HUDEP-2 (cell line): Measurements from ENCODE around the gene DLK1.

Experiments used
- DNase-seq, 76 experiments: peaks; one replicate each; lab custom pipeline; 2025; ENCODE audit not compliant: unreplicated experiment in 76 of 76; lab: John Stamatoyannopoulos, UW

Gene DLK1

GRCh38 chr14:100774164-100774537, 47.5 kb downstream of the DLK1 start:
- no peak for DNase-seq

DNA sequence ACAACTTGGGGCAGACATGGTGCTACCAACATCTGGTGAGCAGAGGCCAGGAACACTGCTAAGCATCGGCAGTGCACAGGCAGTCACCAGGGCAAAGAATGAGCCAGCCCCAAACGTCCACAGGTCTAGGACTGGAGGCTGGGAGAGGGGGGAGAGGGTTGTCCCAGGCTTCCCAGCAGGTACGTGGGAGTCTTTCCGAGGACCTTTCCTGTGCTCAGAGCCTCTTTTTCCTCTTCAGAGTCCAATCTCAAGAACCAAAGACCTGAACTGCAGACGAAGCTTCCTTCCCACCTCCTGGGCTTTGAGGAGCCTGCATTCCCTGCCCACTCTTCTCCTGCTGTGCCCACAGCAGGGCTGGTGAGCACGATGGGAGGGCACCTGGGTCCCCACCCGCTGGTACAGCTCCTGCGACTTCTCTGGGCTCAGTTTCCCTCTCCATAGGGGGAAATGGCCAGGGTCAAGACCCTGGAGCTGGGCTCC, 48.7 kb downstream of the DLK1 start:
- DNase-seq = no peak

GRCh38 chr14:100775831-100776591, 49.3 kb downstream of the DLK1 start:
- DNase-seq = no peak

DNA sequence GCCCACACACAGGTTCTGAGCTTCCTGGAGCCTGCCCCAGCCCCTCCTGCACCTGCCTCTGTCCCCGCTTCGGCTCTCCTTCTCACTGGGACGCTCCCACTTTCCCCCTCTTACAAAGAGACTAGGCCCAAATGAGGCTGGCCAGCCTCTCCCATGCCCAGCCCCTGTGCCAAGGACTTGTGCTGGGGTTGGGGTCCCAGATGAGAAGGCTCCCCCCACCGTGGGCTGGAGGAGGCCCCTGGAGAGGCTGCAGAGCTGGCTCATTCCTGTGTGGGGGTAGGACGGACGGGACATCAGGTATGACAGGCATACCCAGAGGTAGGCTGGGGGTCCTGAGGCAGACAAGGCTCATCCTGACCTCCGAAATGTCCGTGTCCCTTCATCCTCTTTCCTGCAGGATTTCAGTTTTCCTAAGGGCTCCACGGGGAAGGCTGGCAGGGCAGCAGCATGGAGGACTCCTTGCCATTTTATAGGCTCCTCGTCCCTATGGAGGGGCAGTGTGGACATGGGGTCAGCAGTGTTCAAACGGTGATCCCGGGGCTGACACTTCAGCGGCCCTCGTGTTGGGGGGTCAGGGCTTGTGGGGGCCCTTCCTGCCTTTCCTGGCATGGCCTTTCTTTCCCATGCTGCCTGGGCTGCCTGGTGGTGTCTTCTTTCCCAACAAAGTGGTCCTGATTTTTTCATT, 50.1 kb downstream of the DLK1 start:
- DNase-seq = no peak

DNA sequence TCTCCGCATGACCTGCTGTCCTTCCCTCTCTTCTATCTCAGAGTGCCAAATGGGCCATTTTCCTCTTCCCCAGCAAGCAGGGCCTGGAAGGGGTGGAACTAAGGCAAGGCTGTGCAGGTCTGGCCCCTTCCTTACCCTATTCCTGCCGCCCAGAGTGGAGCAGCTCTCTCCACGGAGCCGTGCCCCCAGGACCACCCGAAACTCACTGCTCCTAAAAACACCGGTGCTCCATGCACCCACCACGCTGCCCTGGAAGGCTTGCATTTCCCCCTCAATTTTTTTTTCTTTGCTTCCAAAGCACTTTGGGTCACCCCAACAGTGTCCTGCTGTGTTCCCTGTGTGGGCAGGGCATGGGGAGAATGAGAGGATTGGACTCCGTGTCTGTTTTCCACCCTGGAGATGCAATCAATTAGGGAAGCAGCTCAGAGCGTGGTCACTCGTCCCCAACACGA, 50.7 kb downstream of the DLK1 start:
- no peak for DNase-seq

DNA sequence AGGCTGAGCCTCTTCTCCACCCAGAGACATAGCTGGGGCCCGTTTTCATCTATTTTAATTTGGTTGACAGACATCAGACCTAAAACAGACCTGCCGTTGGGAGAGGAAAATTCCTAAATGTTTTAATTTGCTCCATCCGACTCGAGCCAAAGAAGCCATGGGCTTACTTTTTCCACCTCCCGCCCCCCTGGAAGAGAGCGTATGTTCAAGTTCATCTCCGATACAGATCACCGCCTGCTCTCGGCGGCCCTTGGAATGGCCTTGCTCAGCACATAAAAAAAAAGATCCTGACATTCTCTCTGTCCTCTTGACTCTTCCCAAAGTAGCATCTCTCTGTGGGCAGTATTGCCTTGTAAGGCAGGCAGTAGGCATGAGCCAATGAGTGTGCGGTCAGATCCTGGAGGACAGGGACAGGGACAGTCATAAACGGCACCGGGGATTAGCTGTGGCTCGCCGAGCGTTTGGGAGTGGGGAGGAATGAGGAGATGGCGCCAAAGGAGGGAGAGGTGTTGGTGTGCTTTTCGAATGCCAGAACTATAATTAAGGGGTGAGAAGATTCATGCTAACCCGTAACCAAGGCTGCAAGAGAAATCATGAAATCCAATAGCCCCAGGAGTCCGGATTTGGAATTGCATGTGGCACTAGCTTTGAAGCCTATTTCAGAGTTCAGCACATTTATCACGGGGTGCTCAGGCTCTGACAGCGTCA, 51.3 kb downstream of the DLK1 start:
- DNase-seq = no peak

GRCh38 chr14:100778526-100778882, 51.8 kb downstream of the DLK1 start:
- DNase-seq = no peak

DNA sequence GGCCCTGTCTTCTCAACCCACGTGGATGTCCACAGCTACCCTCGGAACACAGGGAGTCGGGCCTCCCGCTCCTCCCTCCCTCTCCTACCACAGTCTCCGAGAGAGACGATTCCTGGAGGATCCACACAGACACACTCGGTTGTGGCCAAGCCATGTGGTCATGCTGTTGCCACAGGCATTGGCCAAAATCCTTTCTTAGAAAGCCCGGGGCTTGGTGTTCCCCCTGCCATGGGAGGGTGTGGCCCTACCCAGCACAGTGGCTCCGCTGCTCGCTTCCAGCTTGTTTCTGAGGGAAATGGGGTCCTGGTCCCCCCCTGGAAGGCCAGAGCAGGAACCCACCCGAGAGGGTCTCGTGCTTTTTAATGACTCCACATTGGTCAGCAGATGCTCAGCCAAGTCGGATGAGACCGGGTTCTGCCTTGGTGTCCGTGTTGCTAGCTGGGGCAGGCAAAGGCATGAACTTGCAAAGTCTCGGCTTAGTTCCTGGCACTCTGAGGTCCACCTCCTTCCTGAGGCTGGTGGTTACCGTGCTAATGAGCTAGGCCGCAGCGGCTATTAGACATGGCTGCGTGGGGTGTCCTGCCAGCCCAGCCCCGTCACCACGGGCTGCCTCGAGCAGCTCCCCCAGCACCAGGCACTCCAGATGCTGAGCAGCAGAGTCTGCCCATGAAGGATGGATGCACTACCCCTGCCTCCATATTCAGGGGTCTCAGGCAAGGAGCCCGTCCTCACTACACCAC, 52.4 kb downstream of the DLK1 start:
- no peak for DNase-seq

DNA sequence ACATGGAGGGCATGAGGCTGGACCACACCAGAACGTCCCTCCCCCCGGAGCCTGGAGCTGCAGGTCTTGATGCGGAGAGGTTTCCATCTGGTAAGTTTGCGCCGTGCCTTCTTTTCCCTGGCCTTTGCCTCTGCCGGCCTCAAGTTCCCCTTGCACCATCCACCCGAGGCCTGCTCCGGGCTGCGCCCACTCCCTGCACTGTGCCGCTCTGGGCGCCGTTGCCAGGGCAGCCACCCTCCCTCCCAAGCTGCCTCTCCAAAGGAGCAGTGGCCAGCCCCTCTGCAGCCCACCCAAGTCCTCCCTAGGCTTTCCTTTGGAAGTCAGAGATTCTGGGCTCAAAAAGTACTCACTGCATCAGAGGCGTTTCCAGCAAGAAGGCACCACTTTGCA, 53.0 kb downstream of the DLK1 start:
- DNase-seq = no peak

- no peak for DNase-seq
These were observed 53.6 kb downstream of the DLK1 start for GRCh38 chr14:100780246-100780645.

DNA sequence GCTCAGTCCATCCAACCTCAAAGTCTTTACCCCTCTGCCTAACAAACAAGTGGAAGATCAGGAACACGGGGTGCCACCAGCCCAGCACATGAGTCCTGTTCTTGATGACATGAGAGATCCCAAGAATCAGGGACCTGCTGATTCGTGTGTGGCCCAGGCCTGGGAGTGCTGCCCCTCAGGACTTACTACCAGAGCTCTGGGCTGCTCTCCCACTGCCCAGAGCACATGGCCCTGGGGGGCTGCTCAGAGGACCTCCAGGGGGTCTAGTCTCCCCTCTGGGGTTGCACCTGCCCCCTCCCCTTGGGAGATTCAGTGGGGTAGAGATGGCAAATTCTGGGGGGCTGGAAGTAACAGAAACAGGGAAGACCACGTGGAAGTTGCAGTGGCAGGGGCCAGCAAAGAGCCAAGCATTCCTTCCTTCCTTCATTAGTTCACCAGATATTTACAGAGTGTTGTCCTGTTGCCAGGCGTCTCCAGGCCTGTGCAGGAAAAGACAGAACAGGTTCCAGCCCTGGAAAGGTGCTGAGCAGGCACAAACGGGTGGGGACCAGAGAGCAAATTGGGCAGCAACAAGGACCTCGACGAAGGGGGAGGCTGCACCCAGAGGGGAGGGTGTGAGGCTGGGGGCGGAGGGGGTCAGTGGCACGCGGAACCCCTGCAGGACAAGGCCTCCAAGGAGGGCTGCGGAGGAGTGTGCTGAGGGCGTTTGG, 54.1 kb downstream of the DLK1 start:
- no peak for DNase-seq

DNA sequence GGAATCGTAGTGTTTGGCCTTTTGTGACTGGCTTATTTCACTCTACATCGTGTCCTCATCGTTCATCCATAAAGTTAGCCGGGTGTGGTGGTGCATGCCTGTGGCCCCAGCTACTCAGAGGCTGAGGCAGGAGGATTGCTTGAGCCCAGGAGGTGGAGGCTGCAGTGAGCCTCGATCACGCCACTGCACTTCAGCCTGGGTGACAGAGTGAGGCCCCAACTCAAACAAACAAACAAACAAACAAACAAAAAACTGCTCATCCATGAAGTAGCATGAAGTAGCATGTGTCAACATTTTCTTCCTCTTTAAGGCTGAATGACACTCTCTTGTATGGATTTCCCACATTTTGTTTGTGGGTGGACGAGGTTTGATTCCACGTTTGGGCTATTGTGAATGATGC, 55.3 kb downstream of the DLK1 start:
- no peak for DNase-seq

- no peak for DNase-seq
These were observed 56.0 kb downstream of the DLK1 start for GRCh38 chr14:100782516-100783320.

- DNase-seq = no peak
These were observed 57.1 kb downstream of the DLK1 start for GRCh38 chr14:100783630-100784370.

DNA sequence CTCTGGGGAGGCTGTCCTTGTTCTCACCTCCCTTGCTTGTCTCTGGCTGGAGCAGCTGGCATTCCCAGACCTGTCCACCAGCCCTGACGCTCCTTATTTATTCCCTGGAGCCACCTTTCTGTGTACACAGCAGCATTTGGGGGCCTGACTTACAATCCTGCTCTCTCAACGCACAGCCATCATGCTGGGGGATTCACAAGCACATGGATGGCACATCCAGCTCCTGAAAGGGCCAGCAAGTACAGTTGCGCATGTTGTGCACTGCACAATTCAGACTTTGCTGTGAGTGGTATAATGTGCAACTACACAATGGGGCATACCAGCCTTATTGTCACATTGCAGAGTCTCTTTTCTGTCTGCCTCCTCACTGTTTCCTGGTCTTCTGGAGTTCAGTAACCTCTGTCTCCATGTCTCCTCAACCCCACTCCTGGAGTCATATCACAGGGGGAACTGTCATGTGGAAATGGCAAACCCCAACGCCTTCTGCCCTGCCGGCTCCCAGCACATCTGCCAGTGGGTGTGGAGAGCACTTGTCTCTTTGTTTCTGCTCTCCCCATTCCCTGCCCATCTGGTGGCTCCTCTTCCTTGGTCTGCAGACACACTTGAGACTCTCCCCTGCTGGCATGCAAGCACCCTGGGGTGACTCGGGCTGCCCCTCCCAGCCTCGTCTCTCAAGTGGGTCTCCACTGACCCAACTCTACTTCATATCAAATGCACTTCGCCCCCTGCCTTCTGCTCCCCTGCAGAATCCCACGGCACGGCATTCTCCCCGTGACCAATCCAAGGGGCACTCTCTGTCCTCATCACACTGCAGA, 58.0 kb downstream of the DLK1 start:
- no peak for DNase-seq

GRCh38 chr14:100785338-100785615, 58.6 kb downstream of the DLK1 start:
- no peak for DNase-seq

GRCh38 chr14:100785626-100786025, 58.9 kb downstream of the DLK1 start:
- DNase-seq = no peak

- DNase-seq = no peak
These were observed 59.4 kb downstream of the DLK1 start for GRCh38 chr14:100786131-100786530.
